IPS DF 19.7 (cell line): ENCODE results near the gene FUZ.

Source experiments
- DNase-seq: peaks from one replicate; pipeline ENCODE4 v3.0.0-alpha.2; 2013; ENCODE audit warnings: low read depth, low spot score

Gene FUZ

DNA sequence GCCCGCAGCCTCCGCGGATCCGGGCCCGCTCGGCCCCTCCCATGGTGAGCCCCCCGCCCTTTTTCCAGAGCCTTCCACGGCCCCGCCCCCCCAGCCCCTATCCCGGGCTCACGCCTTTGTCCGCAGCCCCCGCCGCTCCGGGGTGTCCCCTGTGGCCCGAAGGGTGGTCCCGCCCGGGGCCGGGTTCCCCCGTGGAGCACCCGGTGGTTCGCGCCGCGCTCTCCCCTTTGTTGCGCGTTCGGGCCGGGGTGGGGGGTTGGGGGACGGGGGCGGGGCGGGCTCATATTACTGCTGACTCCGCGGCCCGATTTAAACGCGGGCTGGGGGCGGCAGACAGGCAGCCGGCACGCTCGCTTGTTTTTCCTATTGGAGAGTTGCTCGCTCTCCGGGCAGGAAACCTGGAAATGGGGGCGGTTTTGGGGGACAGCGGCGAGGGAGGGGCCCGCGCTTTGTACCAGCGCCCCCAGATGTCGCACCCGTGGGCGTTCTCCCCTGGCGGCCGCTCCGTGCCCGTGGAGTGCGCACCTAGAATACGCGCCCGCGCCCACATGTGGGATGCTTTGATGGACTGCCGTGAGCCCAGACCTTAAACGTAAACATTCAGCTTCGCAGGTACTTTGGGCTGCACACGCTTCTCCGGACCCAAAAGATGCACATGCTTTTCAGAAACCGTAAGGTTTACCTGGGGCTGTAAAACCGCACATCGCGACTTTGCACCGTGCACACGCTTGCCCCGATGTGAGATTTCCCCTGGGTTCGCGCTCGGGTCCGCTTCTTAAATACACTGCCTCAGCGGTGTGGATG, 38.6 kb upstream of the FUZ start:
- DNase-seq: no peak

DNA sequence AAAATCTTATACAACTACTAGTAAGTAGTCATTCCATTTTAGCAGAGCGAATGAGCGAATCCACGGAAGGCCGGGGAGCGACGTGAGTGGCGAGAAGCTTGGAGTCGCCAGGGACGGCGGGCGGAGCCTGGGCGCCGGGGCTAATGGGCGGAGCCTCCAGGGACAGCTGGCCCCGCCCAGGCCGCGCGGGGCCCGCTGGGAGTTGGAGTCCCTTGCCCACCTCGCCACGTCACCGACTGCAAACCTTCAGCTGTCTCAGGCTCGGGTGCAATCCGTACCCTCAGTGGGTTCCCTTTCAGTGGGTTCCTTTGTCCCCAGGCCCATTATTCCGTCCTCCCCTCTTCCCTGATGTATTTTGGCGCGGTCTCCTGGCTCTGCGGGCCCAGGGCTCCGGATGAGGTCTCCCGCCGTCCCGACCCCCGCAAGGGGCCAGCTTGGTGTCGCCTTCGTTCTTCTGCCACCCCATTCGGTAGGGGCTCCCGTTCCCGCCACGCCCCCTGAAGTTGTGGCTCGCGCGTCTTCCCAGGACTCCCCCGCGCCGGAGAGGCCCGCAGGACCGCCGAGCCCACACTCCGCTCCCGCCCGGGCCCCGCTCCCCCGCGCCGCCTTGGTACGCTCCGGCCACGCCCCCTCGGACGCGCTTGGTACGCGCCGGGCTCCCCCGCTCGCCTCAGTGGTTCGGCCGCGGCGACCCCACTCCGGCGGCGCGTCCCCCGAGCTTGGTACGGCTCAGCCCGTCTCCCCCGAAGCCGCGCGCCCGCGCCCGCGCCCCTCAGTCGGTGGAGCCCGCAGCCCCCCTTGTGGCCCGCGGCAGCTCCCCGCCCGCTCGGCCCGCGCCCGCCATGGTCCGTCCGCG, 37.6 kb upstream of the FUZ start, which contains the start of gene PTOV1:
TSS of gene PTOV1 (plus strand) at position 673 of the 856 bp plus-strand sequence.
- DNase-seq: no peak

DNA sequence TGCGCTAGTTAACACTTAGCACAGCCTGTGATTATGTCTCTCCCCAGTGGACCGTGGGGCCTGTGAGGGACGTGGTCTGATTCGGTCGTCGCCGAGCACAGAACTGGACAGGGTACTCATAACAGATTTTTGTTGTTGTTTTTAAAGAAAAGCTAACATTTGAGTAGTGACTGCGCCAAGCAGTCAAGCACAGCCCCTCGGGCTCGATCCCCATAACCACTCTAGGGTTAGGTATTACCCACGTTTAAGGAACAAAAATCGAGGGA, 37.1 kb upstream of the FUZ start:
- DNase-seq: no peak

DNA sequence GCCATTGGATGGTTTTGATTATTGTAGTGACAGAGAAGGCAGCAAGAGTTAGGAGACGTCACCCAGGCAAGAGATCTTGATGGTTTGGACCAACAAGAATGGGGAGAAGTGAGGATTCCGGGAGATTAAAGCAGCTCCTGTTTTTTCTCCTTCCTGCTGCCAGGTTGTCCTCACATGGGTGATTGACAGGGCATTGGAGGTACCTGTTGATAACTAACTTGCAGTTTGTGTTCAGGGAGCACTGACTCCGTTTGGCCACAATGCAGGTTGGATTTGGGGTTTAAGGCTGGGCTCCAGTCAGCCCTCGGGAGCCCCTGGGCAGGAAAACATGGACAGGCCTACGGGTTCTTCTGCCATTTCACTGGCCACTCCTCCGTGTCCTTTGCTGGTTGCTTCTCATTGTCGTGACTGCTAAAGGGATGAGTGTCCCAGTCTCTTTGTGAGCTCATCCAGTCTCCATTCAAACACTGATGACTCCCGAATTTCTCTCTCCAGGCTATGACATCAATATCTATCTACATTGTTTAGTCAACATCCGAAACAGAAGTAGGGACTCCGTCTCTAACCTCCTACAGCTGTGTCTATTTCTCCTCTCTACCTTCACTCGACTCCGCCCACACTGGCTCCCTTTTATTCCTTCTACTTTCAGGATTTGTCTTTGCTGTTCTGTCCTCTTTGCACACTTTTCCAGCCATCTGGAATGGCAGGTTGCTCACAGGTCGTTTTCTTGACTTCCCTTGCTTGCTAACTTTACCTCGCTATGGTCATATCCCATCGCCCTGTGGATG, 36.5 kb upstream of the FUZ start:
- no peak for DNase-seq

DNA sequence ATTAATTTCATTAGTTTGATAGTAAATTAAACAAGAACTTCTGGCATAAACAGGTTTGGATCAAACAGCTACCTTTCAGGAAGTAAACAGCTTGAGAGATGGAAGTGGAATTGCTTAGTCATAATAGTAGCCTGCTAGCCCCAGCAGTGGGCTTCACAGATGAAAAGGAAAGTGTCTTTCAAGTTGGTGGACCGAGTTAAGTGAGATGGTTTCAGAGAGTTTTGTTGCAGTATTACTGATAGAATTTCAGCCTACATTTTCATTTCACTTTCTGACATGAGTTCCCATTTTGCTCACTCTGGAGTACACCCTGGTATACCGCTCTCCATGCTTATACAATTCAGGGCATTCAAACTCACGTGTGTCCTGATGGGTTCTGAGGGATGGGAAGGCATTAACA, 35.8 kb upstream of the FUZ start:
- no peak for DNase-seq

DNA sequence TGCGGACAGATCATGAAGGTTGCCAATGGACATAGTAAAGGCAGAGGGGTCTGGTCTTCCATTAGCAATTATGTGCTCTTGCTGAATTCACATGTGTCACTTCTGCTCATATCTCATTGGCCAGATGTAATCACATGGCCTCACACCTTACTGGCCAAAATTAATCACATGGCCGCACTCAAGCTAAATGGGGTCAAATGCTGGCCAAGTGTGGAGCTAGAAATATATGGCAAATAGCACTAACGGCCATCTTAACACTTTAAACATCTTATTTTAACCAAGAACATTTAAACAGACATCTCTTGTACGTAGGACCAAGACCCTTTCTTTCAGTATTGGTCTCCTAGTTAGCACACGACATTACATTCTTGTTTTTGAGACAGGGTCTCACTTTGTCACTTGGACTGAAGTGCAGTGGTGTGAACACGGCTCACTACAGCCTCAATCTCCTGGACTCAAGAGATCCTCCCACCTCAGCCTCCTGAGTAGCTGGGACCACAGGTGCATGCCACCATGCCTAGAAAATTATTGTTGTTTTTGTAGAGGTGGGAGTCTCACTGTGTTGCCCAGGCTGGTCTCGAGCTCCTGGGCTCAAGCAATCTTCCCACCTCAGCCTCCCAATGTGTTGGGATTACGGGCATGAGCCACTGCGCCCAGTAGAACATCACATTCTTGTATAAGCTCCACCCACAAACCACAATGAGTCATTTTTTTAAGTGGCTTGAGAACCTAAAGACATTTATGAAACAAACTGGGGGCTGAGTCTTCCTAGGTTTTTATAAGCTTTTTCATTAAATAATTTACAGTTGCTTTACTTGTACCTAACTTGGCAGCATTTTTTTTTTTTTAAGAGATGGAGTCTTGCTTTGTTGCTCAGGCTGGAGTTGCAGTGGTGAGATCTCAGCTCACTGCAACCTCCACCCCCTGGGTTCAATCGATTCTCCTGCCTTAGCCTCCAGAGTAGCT, 34.9 kb upstream of the FUZ start:
- no peak for DNase-seq

DNA sequence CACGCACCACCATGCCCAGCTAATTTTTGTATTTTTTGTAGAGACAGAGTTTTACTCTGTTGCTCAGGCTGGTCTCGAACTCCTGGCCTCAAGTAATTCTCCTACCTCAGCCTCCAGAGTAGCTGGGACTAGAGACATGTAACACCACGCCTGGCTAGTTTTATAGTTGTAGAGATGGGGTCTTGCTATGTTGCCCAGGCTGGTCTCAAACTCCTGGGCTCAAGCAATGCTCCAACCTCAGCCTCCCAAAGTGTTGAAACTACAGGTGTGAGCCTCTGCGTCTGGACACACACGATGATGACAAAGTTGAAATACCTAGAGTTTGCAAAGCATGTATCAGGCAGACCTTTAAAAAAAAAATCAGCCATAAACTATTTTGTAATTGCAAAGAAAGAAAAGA, 33.3 kb upstream of the FUZ start:
- no peak for DNase-seq

DNA sequence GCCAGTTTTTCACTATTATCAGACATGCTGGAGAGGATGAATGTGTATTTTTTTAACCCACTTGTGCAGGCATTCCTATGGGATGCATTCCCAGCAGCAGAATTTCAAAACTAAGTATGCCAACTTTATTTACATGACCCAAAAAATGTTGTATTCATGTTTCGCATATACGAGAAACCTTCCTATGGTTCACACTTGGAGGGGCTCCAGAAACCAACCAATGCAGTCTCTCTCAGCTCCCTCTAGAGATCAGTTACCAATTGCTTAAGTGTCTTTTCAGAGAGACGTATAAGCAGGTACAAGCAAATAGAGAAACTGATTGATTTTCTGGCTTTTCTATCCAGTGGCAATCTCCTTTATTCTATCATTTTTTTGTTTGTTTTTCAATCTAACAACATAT, 32.3 kb upstream of the FUZ start:
- no peak for DNase-seq

DNA sequence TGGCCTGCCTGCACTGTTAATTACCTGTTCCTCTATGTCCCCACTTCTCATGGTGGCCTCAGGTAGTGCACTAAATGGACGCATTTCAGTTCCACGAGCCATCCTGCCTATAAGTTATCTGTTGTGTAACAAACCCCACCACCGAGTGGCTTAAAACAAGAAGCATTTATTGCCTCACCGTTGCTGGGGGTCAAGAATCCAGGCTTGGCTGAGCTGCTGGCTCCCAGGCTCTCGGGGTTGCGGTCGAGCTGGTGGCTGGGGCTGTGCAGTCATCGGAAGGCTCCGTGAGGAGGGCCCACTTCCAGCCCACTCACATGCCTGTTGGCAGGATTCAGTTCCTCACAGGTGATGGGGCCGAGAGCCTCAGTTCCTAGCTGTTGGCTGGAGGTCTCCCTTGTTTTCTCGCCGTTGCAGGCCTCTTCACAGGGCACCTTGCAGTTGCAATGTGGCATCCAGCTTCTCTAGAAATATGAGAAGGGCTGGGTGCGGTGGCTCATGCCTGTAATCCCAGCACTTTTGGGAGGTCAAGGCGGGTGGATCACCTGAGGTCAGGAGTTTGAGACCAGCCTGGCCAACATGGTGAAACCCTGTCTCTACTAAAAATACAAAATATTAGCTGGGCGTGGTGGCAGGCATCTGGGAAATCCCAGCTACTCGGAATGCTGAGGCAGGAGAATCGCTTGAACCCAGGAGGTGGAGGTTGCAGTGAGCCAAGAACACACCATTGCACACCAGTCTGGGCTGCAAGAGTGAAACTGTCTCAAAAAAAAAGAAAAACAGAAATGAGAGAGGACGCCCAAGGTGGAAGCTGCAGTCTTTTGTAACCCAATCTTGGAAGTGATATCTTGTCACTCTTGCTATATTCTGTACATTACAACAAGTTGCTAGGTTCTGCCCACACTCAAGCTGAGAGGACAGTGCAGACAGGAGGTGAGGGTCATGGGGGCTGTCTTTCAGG, 31.3 kb upstream of the FUZ start:
- DNase-seq: no peak

DNA sequence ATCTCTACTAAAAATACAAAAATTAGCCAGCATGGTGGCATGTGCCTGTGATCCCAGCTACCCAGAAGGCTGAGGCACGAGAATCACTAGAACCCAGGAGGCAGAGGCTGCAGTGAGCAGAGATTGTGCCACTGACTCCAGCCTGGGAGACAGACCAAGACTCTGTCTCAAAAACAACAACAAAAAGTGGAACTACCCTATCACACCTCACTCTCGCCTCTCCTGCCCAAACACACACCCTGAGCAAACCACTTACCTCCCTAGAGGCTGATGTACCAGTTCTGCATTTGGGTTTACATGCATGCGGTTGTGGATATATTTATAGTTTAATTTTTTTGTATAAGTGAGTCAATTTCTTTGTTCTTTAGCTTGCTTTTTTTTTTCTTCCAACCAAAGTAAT, 30.2 kb upstream of the FUZ start:
- no peak for DNase-seq

DNA sequence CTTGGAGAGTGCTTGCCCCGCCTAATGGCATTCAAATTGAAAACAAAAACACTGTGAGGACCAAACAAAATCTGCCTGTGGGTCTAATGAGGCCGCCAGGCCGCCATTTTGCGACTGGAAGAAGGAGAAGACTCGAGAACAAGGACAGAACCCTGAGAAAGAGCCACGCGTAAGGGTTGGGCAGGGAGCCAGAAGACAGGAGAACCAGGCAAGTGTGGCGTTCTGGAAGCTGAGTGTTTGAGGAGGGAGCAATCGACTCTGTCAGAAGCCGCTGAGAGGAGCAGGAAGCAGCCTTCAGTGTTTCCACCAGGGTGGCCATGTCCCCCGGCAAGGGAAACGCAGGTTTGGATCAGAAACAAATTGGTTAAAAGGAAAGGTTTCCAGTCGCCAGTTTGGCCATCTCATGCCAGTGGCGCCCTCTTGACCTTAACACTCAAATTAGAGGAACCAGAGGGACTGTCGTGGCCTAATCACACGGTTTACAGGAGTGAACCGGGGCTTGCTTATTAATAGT, 27.7 kb upstream of the FUZ start:
- DNase-seq: no peak

DNA sequence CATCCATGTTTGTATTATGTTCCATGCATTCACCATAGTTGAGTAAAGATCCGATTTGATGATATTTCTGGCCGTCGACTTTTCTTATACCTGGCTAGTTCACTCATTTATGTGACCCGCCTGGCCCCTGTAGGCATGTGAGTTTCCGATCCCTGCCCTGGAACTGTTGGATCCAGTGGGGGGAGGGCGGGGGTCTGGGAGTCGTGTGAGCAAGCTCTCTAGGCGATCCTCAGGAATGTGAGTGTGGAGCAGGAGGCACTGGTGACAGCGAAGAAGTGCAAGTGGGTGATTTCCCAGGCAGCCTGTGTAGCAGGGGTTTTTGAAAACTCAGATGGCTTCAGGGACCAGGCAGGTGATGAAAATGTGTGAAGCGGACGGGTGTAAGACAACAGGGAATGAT, 27.2 kb upstream of the FUZ start:
- no peak for DNase-seq

DNA sequence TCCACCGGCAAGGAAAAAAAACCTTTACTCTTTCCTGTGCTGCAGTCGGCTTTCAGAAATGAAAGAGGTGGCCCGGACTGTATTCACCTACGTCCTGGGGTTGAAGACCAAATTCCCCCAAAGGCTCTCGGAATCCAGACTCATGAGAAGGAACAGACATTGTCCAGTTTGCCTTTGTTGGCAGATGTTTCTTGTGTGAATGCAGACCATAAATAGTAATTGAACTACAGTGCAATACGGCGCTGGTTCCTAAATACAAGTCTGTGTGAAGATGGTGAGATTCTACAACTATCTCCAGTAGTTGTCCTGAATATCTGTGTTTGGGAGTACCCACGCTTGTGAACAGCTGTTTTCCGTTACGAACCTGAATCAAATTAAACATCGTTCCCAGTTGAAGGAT, 26.6 kb upstream of the FUZ start:
- DNase-seq: no peak

DNA sequence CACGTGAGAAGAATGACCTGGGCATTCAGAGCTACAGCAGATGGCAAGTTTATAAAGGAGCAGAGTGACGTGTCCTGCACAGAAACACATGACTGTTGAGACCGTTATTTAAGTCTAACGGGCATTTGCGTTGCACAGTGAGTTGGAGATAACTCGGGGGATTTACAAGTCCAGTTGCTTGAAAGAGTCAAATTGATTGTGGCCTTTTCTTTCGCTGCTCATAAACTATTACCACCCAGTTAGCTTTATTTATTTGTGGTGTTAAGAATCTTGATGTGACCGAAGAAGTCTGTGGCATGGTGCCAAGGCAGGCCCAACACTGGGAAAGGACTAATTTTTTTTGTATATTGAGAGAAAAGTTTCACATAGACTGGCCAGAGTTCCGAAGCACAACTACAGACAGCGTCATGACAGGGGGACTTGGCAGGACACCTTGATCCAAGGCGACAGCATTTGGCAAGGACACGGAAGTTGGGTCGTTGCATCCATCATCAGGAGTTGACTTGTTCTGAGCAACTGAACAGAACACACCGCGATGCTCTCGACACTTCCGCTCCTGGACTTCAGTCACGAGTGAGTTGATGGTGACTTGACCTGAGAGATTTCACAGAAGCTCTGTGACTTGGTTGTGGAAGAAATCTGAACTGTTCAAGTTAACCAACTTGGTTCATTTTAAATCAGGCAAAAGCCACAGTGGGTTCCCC, 25.9 kb upstream of the FUZ start:
- no peak for DNase-seq

DNA sequence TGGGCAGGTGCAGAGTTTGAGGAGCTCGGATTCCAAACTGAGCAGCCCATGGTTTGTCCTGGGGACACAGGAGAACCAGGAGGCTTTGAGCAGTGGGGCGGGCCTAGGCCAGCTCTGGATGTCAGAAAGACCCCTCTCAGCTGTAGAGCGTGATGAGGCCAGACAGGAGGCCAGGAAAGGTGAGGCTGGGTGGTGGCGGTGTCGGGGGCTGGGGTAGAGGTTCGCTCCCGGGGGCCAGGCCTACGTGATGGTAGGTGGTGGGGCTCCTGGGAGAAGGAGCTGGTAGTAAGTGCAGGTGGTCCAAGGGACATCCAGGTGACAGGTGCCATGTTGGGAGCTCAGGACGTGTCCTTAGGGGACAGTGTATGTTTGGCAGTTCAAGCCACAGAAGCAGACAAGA, 24.3 kb upstream of the FUZ start:
- no peak for DNase-seq

DNA sequence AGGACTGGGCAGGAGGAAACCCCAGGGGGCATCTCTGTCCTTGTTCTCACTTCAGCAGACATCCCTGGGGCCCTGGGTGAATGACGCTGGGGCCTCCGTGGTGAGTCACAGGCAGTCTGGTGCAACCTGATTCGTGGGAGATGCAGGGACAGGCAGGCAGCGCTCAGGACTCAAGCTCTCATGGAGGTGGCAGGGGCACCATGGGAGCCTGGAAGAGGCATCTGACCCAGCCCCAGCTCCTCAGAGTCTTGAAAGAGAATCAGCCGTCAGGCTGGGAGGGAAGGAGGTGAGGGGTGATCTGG, 23.9 kb upstream of the FUZ start:
- no peak for DNase-seq

DNA sequence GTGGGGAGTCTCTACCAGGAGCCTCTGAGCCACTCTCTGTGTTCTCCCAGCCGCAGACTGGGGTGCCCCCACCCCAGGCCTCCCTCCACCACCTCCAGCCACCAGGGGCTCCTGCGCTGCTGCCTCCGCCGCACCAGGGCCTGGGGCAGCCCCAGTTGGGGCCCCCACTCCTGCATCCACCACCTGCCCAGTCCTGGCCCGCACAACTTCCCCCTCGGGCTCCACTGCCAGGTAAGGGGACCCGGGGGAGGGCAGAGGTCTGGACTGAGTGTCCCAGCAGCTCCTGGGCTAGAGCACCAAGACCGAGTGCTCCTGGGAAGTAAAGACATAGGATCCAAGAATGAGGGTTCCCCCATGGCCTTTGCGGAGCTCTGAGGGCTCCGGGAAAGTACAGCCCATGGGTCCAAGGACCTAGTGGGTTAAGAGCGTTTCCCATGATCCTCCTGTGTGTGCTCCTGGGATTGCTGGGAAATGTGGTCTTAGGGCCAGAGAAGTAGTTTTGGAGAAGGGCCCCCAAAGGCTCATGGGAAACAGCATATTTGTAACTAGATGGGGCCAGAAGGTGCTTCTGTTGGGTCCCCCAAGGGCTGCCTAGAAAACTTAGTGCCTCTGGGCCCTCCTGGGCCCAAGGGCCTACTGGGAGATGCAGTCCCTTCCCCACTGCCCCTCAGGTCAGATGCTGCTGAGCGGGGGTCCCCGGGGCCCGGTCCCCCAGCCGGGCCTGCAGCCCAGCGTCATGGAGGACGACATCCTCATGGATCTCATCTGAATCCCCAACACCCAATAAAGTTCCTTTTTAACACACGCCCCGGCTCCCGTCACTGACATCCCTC, 23.3 kb upstream of the FUZ start:
- DNase-seq: no peak

DNA sequence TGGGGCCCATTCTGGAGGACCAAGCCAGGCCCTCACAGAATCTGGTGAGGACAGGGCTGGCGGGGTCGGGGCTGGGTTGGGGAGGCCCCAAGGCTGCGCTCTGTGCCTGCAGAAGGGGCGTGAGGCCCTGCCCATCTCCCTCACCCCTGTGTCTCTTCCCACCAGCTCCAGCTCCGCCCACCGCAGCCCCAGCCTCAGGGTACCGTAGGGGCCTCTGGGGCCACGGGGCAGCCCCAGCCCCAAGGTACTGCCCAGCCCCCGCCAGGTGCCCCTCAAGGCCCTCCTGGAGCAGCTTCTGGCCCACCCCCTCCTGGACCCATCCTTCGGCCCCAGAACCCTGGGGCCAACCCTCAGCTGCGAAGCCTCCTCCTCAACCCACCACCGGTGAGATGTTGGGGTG, 22.5 kb upstream of the FUZ start:
- DNase-seq: no peak

DNA sequence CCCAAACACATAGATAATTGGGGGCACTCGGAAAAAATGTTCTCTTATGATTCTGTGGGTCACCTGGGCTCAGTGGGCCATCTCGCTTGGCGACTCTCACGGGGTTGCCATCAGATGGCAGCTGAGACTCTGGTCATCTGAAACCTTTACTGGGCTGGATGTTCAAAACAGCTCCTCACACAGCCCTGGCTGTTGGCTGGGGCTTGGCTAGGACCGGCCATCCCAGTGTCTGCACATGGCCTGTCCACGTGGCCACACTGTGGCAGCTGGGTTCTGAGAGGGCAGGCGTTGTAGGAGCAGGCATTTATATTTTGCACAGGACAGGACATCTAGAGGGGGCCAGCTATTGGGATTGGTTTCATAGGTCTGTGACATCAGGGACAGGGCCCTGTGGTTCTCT, 20.5 kb upstream of the FUZ start:
- no peak for DNase-seq
